ENCODE results near the gene RETSAT.
"Not testable (repeated sequence)": the region's sequence is repeated elsewhere in the genome, so short reads cannot be mapped to it uniquely, and the experiment has no call there.

DNA sequence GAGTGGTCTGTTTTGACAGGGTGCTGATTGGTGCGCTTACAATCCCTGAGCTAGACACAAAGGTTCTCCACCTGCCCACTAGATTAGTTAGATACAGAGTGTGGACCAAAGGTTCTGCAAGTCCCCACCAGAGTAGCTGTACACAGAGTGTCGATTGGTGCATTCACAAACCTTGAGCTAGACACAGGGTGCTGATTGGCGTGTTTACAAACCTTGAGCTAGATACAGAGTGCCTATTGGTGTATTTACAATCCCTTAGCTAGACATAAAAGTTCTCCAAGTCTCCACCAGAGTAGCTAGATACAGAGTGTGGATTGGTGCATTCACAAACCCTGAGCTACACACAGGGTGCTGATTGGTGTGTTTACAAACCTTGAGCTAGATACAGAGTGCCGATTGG is 20.5 kb downstream of the RETSAT start:
- TF ChIP-seq, protein P1, sequence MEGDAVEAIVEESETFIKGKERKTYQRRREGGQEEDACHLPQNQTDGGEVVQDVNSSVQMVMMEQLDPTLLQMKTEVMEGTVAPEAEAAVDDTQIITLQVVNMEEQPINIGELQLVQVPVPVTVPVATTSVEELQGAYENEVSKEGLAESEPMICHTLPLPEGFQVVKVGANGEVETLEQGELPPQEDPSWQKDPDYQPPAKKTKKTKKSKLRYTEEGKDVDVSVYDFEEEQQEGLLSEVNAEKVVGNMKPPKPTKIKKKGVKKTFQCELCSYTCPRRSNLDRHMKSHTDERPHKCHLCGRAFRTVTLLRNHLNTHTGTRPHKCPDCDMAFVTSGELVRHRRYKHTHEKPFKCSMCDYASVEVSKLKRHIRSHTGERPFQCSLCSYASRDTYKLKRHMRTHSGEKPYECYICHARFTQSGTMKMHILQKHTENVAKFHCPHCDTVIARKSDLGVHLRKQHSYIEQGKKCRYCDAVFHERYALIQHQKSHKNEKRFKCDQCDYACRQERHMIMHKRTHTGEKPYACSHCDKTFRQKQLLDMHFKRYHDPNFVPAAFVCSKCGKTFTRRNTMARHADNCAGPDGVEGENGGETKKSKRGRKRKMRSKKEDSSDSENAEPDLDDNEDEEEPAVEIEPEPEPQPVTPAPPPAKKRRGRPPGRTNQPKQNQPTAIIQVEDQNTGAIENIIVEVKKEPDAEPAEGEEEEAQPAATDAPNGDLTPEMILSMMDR (IDR thresholded peaks at IDR 0.05; ENCODE audit: low read depth, low read length, poor library complexity, severe bottlenecking), result not testable (repeated sequence)
- TF ChIP-seq EZH2phosphoT487 (IDR thresholded peaks at IDR 0.05; ENCODE audit: borderline replicate concordance, low read length), result not testable (repeated sequence)
